SU-DHL-6 (cell line): ENCODE results near the gene NDFIP1.

Source experiments
- H2AFZ ChIP-seq: fragments of 200-600 bp; sonication (generic); 2 replicates; pipeline ENCODE4 v1.6.1; 2014; ENCODE audit warnings: low read depth, mild to moderate bottlenecking, moderate library complexity, mixed read lengths, antibody characterized with exemption, low read length; ENCODE audit not compliant: severe bottlenecking
- H3F3A ChIP-seq: fragments of 200-600 bp; shearing (Covaris generic); 2 replicates; pipeline ENCODE4 v1.6.0; 2016; ENCODE audit warnings: antibody characterized with exemption, mild to moderate bottlenecking; ENCODE audit not compliant: insufficient read depth
- H3K27ac ChIP-seq: fragments of 200-600 bp; sonication (generic); 2 replicates; pipeline ENCODE4 v1.5.1; 2016; ENCODE audit warnings: low read depth, mild to moderate bottlenecking, low read length, moderate library complexity, mixed read lengths
- H3K27me3 ChIP-seq: fragments of 200-600 bp; sonication (generic), shearing (Covaris generic); 2 replicates; pipeline ENCODE4 v1.6.0; 2014; ENCODE audit warnings: mild to moderate bottlenecking, low read length
- H3K36me3 ChIP-seq: fragments of 200-600 bp; sonication (generic); 2 replicates; pipeline ENCODE4 v1.6.1; 2014; ENCODE audit warnings: mild to moderate bottlenecking, low read length, mixed read lengths
- H3K4me2 ChIP-seq: fragments of 300-600, 200-600 bp; shearing (Covaris generic), sonication (generic); 2 replicates; pipeline ENCODE4 v1.6.0; 2014; ENCODE audit warnings: low read length, low read depth, mild to moderate bottlenecking; ENCODE audit not compliant: poor library complexity, severe bottlenecking
- H3K4me3 ChIP-seq: fragments of 200-600 bp; sonication (generic); 2 replicates; pipeline ENCODE4 v1.5.1; 2014; ENCODE audit warnings: antibody characterized with exemption, low read length, mild to moderate bottlenecking, mixed read lengths; ENCODE audit not compliant: insufficient read depth, poor library complexity, severe bottlenecking
- H3K79me2 ChIP-seq: fragments of 200-600 bp; sonication (generic); 2 replicates; pipeline ENCODE4 v1.6.1; 2014; ENCODE audit warnings: mild to moderate bottlenecking, low read length, moderate library complexity; ENCODE audit not compliant: insufficient read depth
- H3K9ac ChIP-seq: fragments of 200-600 bp; sonication (generic); 2 replicates; pipeline ENCODE4 v1.7.0; 2014; ENCODE audit warnings: mild to moderate bottlenecking, low read length
- H3K9me2 ChIP-seq: fragments of 200-600 bp; sonication (generic); replicated peaks from 2 replicates; pipeline ENCODE4 v1.6.1; 2014; ENCODE audit warnings: low read length; ENCODE audit not compliant: insufficient read depth
- H3K9me3 ChIP-seq: fragments of 200-600 bp; sonication (generic); 2 replicates; pipeline ENCODE4 v1.6.1; 2014; ENCODE audit warnings: low read length, mixed read lengths; ENCODE audit not compliant: insufficient read depth
- H4K20me1 ChIP-seq: fragments of 200-600 bp; sonication (generic); 2 replicates; pipeline ENCODE4 v1.6.1; 2014; ENCODE audit warnings: low read depth, mild to moderate bottlenecking, antibody characterized with exemption, low read length, moderate library complexity, mixed read lengths
- EZH2phosphoT487 ChIP-seq: fragments of 200-600 bp; sonication (generic), shearing (Covaris generic); conservative IDR thresholded peaks from 2 replicates; pipeline ENCODE4 v1.6.1; 2018; ENCODE audit warnings: mild to moderate bottlenecking, antibody characterized with exemption, low read length, moderate library complexity, mixed read lengths
- TF ChIP-seq, protein P1 (sequence below): fragments of 200-600 bp; sonication (generic); IDR thresholded peaks from one replicate; pipeline ENCODE4 v1.5.1; 2017; ENCODE audit warnings: antibody characterized with exemption, mild to moderate bottlenecking, low read length, moderate library complexity; ENCODE audit not compliant: insufficient read depth, poor library complexity, severe bottlenecking

NDFIP1 gene

DNA sequence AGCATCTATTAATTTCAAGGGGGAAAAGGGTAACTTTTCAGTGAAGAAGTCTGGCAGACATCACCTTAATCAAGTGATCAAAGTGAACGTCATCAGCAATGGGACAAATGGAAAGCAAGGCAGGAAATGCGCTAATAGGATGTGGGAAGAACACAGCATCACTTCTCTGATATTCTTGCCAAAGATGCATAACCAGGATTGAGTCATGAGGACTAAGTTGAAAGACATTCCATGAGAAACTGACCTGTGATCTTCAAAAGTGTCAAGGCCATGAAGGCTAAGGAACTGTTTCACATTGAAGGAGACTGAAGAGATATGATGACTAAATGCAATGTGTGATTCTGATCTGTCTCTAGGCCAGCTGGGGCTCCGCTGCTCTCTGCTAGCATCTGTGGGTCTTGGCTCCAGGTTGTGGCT lies 92.9 kb downstream of the NDFIP1 start:
- no peaks in the 10 kb centered on the region for H3K36me3 ChIP-seq
- H4K20me1 ChIP-seq = no peaks in the 10 kb centered on the region
- H3K27me3 ChIP-seq = no peaks in the 10 kb centered on the region; the same call in 1 of the 2 replicates
- no peaks in the 10 kb centered on the region for H3K9me2 ChIP-seq
- H3K79me2 ChIP-seq = no peaks in the 10 kb centered on the region
- no peak overlapping the region for H3K4me3 ChIP-seq
- no peak overlapping the region for H3K9ac ChIP-seq
- no peak overlapping the region for H2AFZ ChIP-seq
- H3K27ac ChIP-seq = no peak overlapping the region
- H3K9me3 ChIP-seq = no peaks in the 10 kb centered on the region
- no peak for TF ChIP-seq EZH2phosphoT487
- TF ChIP-seq, protein P1, sequence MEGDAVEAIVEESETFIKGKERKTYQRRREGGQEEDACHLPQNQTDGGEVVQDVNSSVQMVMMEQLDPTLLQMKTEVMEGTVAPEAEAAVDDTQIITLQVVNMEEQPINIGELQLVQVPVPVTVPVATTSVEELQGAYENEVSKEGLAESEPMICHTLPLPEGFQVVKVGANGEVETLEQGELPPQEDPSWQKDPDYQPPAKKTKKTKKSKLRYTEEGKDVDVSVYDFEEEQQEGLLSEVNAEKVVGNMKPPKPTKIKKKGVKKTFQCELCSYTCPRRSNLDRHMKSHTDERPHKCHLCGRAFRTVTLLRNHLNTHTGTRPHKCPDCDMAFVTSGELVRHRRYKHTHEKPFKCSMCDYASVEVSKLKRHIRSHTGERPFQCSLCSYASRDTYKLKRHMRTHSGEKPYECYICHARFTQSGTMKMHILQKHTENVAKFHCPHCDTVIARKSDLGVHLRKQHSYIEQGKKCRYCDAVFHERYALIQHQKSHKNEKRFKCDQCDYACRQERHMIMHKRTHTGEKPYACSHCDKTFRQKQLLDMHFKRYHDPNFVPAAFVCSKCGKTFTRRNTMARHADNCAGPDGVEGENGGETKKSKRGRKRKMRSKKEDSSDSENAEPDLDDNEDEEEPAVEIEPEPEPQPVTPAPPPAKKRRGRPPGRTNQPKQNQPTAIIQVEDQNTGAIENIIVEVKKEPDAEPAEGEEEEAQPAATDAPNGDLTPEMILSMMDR = no peak
- H3K4me2 ChIP-seq = no peak overlapping the region
- H3F3A ChIP-seq = no peaks in the 10 kb centered on the region

DNA sequence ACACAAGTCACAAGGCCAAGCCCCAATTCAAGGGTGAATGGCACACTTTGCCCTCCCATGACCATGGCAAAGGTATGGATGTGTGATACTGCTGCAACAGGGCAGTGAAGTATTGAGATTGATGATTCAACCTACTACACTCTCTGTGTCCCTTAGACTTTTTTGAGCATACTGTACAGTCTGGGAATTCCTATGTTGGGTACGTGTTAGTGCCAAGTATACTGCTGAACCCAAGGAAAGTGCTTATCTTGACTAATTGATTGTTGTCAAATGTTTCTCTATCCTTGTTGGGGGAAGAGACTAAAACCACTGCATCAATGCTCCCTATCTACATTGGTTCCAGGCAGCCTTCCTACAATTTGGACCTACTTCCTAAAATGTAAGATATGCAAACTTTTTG lies 93.7 kb downstream of the NDFIP1 start:
- Histone ChIP-seq H3K9ac (no peak overlapping the region), H2AFZ (no peak overlapping the region), H3K4me3 (no peak overlapping the region), H3K36me3 (no peaks in the 10 kb centered on the region), H3K27me3 (no peaks in the 10 kb centered on the region; the same call in 1 of the 2 replicates), H3K9me2 (no peaks in the 10 kb centered on the region), H3K79me2 (no peaks in the 10 kb centered on the region), H3F3A (no peaks in the 10 kb centered on the region), H3K27ac (no peak overlapping the region), H3K9me3 (no peaks in the 10 kb centered on the region), H3K4me2 (no peak overlapping the region), H4K20me1 (no peaks in the 10 kb centered on the region)
- no peak for TF ChIP-seq EZH2phosphoT487
